ENCODE measurements around the gene GOLGA7B.
"Not testable (repeated sequence)": the region's sequence is repeated elsewhere in the genome, so short reads cannot be mapped to it uniquely, and the experiment has no call there.

GOLGA7B gene

DNA sequence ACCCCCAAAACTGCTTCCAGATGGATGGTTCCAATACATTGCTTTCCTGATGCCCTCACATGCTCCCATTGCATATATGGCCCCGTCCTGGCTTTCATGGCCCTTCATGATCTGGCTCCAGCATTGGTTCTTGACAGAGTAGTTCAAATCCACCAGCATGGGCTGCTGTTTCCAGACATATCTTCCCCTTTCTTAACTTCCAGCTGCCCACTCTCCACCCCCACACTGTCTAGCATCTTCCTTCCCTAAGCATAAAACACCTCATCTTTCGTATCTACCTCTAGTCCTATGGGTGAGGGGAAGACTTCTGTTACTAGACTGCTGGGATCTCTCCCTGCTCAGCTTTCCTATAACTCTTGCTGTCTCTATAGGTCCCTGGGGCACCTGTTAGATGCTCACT is 13.2 kb upstream of the GOLGA7B start:
- no peak for DNase-seq

DNA sequence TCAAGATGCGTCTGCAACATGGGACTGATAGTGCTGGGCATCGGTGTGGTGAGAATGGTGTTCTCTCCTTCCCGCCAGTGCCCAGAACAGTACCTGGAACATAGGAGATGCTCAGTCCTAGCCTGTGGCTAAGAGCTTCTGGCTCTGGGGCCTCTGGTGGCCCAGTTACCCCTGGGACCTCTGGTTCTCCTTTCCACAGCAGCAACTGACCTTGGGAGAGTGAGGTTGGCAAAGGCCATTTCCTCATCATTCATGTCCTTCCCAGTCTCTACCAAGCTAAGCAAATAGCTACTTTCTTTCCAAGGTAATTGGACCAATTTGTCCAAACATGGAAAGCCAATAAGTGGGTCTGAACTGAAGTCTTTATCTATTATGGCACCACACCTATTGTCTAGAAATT is 11.6 kb upstream of the GOLGA7B start:
- no peak for DNase-seq

DNA sequence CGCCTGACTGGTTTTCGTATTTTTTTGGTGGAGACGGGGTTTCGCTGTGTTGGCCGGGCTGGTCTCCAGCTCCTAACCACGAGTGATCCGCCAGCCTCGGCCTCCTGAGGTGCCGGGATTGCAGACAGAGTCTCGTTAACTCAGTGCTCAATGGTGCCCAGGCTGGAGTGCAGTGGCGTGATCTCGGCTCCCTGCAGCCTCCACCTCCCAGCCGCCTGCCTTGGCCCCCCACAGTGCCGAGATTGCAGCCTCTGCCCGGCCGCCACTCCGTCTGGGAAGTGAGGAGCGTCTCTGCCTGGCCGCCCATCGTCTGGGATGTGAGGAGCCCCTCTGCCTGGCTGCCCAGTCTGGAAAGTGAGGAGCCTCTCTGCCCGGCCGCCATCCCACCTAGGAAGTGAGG is 8.5 kb upstream of the GOLGA7B start:
- not testable (repeated sequence) for DNase-seq

DNA sequence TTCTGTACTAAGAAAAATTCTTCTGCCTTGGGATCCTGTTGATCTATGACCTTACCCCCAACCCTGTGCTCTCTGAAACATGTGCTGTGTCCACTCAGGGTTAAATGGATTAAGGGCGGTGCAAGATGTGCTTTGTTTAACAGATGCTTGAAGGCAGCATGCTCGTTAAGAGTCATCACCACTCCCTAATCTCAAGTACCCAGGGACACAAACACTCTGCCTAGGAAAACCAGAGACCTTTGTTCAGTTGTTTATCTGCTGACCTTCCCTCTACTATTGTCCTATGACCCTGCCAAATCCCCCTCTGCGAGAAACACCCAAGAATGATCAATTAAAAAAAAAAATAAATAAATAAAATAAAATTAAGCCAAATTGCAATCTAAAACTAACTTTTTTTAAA is 7.5 kb upstream of the GOLGA7B start:
- DNase-seq: not testable (repeated sequence)

DNA sequence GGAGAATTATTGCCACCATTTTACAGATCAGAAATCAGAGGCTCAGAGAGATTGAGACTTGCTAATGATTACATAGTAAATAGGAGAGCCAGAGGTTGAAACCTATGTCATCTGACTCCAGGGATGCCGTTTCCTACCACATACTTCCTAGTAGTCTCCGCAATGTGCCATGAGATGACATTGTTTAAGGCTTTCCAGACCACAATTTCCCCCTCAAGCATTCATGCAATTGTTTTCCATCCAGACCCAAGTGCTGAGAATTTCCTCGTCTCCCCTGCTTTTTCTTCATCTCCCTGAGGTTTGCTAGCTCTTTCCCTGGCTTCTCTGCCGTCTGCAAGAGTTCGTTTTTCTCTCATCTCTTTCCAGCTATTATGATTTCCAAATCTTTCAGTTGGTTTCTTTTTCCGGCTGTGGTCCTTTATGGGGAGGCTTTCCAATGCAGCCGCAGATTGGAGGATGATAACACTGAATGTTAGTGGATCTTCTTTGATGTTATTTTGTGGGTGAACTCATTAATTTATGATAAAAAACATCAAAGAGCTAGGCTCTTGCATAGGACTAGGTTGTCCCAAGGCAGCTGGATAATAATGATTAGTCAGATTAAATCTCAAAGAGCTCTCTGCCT is 6.9 kb upstream of the GOLGA7B start:
- DNase-seq: no peak

DNA sequence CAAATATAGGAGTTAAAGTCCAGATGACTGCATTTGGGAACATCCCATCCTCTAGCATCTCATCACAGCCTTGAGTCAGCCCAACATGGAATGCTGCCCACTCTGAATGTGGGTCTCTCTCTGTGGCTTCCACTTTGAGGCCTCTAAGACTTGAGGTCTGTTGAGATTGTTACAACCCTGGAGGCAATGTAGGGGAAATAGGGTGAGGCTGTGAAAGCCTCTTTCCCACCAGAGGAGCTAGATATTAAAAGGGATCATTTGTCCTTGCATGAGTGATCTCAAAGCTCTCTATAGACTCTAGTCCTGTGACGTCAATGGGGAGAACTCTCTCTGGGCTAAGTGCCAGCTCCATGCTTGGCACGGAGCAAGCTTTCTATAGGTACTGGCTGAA is 6.4 kb upstream of the GOLGA7B start:
- no peak for DNase-seq

DNA sequence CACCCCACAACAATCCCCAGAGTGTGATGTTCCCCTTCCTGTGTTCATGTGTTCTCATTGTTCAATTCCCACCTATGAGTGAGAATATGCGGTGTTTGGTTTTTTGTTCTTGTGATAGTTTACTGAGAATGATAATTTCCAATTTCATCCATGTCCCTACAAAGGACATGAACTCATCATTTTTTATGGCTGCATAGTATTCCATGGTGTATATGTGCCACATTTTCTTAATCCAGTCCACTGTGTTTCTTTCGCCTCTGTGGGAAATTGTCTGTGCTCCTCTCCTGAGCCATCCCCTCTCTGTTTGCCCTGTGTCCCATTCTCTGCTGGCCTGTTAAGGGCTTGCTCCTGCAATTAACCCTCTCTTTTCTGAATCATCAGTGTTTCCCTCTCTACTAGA is 5.7 kb upstream of the GOLGA7B start:
- DNase-seq: not testable (repeated sequence)

DNA sequence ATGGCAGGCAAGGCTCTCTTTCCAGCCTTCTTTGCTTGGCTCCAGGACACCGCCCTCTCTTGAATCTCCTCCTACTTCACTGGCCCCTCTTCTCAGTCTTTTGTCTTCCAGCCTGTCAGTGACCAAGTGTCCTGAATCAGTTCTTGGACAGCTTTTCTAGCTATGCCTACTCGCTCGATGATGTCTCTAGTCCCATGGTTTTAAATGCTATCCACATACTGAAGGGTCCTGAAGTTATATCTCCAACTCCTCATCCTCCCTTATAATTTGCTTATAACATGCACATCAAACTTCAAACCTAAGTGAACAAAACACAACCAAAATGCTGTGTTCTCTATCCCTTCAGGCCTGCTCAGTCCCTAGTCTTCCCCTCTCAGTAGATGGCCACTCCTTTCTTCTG is 5.0 kb upstream of the GOLGA7B start:
- no peak for DNase-seq

DNA sequence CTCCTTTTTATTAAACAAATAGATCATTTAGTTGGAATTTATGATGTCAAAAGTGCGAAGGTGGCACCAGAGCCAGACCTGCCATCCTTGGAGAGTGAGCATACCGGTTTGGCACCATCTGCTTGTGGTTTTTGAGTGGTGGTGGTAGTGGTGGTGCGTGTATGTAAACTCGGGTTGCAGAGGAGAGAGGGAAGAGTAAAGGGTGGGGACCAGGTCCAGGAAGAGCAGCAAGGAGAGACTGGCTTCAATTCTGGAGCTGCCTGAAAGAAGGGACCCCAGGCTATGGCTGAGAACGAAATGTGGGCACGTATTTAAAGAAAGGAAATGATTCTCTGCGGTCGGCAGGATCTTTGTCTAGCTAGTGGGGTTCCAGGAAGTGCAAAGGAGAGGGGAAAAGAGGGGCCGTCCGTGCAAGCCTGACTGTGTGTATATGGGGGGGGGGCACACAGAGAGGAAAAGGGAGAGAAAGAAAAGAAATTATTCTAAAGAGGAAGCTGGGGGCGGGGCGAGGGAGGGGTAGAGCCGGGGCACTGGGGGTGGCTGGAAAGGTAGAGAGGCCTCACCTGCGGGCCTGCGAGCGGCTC is 448 bp upstream of the GOLGA7B start:
- DNase-seq: no peak

DNA sequence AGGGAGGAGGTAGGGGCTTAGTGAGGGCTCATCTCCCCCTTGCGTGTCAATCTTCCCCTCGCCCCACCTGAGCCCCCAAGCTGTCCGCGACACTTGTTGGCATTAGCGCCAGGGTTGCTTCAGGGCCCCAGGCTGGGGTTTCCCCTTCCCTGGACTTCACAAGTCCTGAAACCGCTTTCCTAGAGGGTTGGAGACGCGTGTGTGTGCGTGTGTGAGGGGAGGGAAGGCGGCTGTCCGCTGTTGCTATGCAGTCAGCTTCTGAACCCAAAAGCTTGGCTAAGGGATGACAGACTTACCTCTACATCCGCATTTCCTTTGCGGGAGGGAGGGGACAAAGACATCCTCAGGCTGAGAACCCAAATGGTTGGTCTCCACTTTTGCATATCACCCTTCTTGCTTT is 803 bp downstream of the GOLGA7B start:
- no peak for DNase-seq

DNA sequence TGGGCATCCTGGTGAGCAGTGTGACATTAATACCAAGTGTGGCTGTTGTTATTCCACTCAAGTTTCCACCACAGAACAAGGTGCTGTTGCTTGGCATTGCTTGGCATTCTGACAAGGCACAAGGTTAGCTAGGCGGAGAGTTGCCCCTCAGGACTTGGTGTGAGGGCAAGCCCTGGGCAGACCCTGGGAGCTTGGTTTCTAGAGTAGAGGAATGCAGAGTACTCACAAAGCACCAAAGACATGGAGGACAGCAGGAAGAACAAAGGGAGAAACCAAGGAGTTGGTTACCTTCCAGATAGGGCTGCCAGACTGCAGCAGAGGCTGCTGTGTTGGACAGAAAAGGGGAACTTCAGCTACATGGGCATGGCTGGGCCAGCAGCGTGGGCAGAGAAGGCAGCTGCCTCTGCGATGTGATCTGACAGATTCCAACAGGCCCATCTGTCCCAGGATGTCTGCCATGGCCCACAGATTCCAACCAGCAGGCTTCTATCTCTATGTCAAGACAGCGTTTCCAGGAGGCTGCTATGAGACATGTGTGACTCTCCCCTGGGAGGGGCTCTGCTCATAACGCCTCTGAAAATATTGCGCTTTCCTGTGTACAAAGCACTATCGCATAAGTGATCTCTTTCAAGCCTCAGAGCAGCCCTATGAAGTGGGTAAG is 1.8 kb downstream of the GOLGA7B start:
- peak; percentile 48 to 87 for DNase-seq

DNA sequence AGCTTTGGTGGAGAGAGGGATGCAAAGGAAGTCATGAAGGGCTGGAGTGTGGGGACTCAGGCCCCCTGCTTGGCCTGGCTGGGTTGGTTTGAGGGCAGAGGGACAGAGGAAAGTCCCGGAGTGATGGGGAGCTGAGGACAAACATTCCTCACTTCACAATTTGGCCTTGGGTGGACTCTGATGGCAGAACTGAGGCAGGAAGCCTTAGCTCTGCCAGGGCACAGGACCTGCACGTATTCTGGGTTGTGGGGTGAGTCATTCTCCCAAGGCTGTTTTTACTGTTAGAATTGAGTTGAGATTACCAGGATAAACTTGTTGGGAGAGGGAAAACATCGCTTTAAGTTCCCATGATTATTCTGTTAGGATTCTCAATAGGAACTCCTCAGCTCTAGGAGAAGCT is 2.6 kb downstream of the GOLGA7B start:
- DNase-seq: no peak

DNA sequence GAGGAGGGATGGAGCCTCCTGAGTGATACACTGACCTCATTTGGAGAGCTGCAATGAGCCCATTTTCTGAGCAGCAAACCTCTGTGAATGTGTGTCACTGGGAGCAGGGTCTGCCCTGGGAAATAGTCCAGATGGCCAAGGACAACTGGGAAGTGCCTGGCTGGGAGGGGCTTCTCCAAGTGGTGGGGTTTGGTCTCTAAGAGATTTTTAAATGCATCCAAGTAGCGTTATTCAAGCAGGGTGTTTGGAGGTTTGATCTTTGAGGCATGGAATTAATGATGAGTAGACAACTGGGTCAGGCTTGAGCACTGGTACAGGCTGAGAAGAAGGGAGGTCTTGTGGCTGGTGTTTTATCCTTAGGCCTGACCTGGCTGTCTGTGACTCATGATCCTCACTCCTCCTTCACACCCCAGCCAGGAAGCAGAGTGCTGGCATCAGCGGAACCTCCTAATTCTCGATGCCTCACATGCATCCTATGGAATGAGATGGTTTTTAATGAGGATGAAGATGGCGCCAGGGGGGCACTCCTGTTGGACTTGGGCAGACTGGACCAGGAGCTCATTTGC is 3.3 kb downstream of the GOLGA7B start:
- DNase-seq: no peak

DNA sequence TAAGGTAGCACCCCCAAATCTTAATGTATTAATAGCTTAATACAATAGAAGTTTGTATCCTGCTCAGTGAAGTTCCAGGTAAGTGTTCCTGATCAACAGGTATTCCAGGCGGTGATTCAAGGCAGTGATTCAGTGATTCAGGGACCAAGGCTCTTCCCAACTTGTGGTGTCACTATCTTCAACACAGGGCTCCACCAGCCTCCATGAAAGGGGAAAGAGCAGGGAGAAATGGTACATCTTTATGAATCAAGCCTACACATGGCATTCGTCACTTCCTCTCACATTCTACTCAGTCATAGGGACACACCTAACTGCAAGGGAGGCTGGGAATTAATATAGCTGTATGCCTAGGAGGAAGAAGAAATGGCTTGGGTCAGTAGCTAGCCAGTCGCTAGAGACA is 5.1 kb downstream of the GOLGA7B start:
- no peak for DNase-seq

DNA sequence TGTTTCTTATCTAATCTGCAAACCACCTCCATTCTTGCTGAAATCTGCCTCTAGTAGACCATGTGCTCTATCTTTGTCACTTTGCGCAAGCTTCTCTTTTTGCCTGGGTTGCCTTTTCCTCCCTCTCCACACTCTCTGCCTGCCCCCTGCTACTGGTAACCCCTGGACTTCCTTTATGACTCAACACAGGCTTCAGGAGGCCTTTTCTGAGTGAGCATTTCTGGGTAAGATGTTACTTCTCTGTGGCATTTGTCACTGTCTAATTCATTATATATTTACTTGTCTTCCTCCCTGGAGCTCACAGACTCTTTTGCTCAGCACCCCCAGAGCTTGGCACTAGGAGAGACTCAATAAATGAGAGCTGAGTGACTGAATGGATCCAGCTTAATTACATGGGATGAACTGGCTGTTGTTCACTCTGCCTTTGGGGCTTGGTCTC is 8.4 kb downstream of the GOLGA7B start:
- DNase-seq: no peak

DNA sequence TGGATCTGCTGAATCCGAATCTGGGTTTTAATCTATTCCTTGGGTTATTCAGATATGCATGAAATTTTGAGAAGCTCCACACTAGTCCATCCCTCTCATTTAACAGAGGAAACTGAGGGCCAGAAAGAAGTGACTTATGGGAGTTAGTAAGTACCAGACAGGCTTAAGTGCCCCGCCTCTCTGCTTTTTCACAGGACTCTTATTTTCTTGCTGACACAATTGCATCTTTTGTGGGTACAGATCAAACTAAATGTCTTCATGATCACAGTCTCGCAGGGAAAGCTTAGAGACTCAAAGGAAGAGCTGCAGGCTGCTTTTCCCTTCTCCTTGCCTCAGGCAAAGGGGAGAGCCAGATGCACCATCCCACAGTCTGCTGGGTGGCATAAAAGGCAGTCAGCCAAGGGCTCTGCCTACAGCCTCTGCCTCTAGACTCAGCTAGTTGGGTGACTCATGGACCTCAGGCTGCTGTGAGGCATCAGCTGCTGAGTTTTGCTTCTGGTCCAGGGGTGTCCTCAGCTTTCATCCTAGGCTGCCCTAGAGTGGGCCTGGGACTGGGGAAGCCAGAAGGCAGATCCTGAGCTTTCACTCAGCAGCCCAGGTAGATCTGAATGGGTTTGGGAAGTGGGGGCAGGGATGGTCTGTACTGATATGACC is 11.6 kb downstream of the GOLGA7B start:
- DNase-seq: no peak

DNA sequence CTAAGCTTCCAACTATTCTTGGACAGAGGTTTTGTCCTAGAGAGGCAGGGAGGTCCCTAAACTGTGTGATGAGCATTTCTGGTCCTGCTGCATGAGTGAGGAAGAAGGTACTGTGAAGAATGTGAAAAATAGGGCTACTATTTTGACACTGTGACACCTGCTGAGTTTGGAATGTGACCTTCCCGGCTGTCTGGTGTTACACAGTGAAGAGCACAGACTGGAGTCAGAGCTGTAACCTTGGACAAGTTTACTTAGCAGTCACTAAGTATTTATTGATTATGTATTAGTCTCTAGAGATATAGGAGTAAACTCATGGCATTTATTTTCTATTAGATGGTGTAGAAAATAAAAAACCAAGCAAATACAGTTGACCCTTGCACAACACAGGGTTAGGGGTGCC is 12.3 kb downstream of the GOLGA7B start:
- DNase-seq: no peak

DNA sequence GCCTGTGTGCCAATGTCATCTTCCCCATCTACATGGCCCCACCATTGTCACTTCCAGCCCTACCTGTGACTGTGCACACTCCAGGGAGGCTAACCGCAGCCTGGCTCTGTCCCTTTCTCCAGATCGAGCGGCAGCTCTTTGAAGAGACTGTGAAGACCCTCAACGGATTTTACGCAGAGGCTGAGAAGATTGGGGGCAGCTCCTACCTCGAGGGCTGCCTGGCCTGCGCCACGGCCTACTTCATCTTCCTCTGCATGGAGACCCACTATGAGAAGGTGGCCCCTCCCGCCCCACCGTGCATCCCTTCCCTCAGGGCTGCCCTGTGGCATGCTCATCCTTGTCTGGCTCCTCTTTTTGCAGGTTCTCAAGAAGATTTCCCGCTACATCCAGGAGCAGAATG is 14.2 kb downstream of the GOLGA7B start:
- no peak for DNase-seq

DNA sequence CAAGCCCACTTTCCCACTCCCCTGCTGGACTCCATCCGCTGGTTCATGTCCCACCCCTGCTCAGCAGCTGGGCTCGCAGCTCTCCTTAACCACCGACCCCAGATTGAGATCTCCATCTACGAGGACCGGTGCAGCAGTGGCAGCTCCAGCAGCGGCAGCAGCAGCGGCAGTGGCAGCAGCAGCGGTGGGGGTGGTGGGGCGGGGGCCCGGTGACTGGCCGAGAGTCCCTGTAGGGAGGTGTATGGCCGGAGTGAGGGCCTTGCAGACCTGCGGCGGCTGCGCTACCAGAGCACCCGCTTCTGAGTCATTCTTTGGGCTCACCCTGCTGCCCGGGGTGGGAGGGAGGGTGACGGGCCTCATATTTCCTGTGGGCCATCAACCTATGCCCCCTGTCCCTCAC is 15.8 kb downstream of the GOLGA7B start:
- DNase-seq: no peak

DNA sequence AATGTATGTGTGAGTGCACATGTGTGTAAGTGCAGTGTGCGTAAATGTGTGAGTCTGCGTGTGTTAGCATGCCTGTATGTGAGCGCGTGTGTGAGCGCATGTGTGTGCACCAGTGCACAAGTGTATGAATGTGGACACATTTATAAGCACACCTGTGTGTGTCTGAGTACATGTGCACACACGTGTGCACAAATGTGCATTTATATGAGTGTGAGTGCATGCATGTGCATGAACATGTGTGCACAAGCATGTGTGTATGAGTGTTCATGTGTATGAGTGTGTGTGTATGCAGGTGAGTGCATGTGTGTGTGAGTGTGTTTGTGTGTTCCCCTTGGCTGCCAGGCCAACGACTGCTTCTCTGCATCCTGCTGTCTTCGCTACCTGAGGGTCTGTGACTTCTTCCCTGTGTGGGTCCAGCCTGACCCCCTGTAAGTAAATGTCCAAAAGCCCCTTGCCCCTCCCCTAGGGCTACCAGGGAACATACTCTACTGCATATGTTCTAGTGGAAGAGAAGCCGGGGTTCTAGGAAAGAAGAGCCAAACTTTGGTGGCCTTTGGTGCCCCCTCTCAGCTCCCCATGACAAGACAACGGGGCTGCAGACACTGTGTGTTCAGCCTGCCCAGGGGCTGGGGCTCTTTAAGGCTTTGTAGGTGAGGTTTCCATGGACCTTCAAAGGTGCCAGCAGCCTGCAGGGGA is 17.0 kb downstream of the GOLGA7B start:
- DNase-seq: no peak

DNA sequence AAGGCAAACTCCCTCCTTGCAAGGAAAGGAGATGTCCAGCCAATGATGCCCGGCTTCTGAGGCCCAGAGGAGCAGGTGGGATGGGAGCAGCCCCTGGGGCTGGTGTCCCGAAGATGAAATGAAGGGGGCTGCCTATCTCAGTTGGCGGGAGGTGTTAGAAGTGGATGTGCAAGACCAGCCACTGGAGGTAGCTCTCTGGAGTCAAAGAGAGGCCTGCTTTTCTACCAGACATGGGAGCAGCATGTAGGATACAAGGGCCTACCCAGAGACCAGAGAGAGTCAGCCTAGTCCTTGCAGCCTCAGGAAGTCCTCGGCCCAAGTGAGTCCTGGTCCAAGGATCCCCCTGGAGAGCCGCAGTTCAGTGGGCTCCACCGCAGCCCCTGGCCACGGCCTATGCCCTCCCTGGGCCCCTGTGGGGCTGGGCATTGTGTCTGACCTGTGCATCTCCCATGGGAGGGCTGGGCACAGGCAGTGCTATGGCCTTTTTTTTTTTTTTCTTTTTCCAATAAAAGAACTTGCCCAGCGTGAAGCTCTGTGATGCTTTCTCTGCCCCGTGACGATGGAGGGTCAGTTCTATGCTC is 17.7 kb downstream of the GOLGA7B start:
- no peak for DNase-seq

DNA sequence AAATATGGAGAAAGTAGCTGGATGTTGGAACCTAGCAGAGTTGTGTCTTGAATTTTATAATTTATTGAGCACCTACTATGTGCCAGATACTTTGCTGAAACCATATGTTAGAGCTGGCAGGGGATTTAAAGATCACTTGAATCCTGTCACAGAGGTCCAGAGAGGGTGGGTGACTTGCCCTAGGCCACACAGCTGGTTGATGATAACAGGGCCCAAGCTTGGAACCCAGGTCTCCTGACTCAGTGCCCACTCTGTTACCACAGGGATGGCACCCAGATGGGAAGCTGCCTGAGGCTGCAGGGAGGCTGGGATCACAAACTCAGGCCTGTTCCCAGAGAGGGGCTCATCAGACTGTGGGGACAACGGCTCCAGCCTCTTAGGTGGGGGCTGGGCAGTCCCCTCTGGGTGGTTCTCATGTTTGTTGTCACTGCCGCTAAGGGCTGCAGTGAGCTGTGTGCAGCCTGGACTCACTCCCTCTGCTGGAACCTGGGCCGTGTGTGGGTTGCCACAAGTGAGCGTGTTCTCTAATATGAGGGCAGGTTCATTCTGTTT is 18.6 kb downstream of the GOLGA7B start:
- no peak for DNase-seq

Measured in hippocampal formation (tissue), 2 donors.